HG02885 (cell line): ENCODE data around the gene ADAMTS6.
A peak's percentile ranks its signal among the peaks of the same experiment; 100 is the strongest.
"Not testable (repeated sequence)": the region's sequence is repeated elsewhere in the genome, so short reads cannot be mapped to it uniquely, and the experiment has no call there.

ENCODE experiments used
- ATAC-seq: cut with Tn5 transposase; IDR thresholded peaks from one replicate; pipeline ENCODE4 v1.9.1; 2021; ENCODE audit warnings: mild to moderate bottlenecking; ENCODE audit not compliant: unreplicated experiment, poor library complexity

The ADAMTS6 gene

DNA sequence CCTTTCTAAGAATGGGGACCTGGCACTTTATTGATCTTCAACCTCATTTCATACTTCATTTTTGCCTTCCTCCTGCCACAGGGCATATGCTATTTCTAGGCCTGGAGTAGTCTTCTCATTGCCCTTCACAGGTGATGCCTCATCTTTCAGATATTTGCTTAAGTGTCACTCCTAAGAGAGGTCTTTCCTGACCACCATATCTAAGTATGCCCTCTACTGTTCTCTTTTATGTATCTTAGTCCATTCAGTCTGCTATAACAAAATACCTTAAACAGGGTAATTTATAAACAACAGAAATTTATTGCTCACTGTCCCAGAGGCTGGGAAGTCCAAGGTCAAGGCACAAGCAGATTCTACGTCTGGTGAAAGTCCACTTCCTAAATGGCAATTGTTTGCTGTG, 99.1 kb downstream of the ADAMTS6 start:
- no peak for ATAC-seq

DNA sequence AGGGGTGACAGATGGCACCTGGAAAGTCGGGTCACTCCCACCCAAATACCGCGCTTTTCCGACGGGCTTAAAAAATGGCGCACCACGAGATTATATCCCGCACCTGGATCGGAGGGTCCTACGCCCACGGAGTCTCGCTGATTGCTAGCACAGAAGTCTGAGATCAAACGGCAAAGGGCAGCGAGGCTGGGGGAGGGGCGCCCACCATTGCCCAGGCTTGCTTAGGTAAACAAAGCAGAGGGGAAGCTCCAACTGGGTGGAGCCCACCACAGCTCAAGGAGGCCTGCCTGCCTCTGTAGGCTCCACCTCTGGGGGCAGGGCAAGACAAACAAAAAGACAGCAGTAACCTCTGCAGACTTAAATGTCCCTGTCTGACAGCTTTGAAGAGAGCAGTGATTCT, 111.2 kb downstream of the ADAMTS6 start:
- ATAC-seq: not testable (repeated sequence)

DNA sequence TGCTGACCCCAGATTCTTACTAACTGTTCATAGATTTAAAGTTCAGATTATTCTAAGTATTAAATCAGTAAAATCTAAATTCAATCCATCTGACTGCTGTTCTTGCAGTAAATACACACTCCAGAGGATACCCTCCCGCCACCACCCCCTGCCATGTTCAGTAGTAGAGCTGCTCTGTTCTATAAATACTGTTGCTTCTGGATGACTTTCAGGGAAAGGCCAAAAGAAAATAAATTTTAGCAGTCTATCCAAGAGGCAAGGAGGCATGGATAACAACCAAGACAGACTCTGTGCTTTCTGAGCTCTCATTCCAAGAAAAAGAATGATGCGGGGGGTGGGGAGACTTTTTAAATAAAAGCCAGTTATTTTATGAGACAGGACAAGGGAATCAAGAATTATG, 115.1 kb downstream of the ADAMTS6 start:
- no peak for ATAC-seq

DNA sequence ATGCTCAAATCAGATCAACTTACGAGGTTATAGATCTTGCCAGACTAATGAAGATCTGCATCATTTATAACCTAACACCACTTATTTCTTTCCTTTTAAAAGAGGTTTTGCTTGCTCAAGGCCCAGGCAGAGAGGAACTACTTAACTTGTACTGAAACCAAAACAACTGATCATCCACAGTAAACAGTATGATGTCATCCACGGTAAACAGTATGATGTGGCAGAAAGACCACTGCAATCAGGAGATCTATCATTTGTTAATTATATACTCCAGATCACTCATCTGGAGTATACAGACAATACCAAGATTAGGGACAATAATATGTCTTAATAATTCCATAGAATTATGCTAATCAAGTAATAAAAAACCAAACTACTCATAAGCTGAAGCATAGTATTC, 116.8 kb downstream of the ADAMTS6 start:
- ATAC-seq: peak; percentile 45

DNA sequence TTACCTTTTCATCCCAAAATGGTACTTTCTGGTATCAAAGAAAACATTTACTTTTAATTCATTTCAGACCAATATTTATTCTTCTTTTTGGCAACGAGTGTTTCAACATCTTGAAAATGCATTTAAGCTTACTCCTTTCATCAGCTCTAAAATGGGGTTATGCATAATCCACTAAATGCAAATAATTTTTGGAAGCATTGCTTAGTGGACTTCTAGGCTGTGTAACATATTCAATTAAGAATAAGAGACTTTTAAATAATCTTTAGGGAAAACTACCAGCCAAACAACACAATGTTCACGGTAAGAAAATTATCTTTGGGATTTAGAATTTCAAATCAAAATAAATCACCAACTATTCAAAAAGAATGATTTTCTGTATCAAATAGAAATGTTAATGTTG, 118.2 kb downstream of the ADAMTS6 start:
- no peak for ATAC-seq

DNA sequence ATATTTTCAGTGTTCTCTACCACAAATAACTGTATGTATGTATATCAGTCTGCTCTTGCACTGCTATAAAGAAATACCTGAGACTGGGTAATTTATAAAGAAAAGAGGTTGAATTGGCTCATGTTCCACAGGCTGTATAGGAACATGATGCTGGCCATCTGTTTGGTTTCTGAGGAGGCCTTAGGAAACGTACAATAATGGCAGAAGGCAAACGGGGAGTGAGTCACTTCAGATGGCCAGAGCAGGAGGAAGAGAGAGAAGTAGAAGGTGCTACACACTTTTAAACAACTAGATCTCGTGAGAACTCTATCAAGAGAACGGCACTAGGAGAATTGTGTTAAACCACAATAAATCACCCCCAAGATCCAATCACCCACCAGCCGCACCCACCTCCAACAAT, 121.7 kb downstream of the ADAMTS6 start:
- no peak for ATAC-seq

DNA sequence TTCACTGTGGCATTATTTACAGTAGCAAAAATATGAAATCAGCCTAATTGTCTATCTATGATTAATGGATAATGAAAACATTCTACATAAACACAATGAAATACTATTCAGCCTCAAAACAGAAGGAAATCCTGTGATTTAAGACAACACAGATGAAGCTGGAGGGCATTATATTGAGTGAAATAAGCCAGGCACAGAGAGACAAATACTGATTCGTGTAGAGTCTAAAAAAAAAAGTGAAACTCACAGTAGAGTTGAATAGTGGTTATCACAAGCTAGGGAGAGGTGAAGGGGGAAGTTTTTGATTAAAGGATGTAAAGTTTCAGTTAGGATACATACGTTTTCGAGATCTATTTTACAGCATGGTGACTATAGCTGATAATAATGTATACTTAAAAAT, 122.2 kb downstream of the ADAMTS6 start:
- no peak for ATAC-seq

DNA sequence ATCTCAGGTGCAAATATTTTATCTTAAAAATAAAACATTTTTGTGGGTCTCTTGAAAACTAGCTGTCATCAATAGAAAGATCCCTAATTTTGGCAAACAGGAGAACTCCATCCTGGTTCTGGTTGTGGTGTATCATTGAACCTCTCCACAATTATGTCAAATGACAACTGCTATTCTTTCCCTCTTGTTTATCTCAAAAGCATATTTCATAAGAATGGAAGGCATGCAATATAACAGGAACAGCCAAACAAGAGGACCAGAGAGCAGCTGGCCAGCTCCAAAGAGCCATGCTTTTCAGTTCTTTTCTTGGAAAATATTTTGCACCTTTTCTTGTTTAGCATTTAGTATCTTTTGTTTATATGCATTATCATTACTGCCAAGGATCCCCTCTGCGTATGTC, 125.4 kb downstream of the ADAMTS6 start:
- no peak for ATAC-seq

DNA sequence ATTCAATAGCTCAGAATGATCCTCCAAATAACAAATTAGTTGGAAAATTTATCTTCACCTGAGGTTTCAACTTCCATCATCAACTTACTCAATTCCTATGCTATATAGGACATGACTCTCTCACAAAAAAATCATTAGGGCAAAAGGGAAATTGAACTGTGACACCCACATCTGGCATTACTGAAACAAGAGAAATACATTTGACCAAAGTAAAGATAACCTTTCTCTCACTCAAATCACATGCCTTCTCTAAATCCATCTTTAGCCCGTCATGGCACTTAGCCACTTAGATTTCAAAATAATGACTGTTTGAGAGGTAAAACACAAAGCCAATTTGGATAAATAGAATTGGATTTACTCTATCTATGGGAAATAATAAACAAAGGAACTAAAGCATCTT, 126.4 kb downstream of the ADAMTS6 start:
- no peak for ATAC-seq

DNA sequence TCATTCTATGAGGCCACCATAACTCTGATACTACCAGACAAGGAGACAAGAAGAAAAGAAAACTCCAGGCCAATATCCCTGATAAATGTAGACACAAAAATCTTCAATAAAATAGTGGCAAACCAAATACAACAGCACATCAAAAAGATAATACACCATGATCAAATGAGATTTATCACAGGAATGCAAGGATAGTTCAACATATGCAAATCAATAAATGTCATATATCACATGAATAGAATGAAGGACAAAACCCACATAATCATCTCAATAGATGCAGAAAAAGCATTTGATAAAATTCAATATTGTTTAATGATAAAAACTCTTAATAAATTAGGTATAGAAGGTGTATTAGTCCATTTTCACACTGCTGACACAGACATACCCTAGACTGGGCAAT, 139.9 kb downstream of the ADAMTS6 start:
- ATAC-seq: no peak

DNA sequence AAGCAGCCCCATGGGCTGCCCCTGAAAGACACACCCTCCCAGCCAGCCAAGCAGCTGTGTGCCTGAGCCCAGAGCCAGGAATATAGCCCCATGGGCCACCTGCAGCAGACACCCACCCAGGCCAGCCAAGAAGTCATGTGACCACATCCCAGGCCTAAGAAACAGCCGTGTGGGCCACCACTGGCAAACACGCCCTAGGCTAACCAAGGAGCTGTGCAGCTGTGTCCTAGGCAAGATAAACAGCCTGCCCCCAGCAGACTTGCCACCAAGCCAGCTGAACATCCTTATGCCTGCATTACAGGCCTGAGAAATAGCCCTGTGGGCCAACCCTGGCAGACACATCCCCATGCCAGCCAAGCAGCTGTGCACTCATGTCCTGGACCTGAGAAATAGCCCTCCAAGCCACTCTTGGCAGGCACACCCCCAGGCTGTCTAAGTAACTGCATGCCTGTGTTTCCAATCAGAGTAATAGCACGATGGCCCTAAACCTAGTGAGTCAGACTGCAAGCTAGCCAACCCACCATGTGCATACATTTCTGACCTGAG, 143.0 kb downstream of the ADAMTS6 start:
- no peak for ATAC-seq

DNA sequence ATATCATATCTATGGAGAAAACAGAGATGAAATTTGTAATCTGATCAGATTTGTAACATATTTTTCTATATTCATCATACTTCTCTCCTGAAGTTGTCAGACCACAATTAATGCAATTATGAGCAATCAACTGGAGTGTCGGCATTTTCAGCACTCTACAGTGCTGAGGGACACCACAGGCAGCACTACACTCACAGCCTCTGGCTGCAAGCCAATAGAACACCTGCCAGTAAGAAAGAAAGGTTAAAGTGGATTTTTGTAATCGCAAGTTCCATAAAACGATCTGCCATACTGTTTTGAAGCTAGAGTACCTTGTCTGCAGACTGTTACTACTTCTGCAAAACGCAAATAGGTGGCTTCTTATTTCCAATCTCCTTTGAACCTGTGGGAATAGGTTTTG, 147.6 kb downstream of the ADAMTS6 start:
- ATAC-seq: no peak

DNA sequence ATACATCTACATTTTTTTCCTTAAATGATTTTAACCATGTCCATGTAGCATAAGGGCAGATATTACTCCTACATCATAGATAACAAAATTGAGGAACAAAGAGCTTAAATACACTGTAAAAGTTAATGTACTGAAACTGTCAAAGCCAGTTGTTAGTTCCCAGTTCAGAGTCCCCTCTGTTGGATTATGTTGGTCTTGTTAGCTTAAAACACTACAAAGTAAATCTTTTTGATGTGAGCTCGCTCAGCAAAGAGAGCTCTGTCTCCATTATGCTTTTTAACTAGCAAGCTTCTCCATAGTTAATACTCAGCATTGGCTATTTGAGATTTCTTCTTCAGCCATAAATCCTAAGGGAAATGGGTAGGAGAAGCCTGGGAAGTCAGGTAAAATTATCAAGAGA, 149.1 kb downstream of the ADAMTS6 start:
- ATAC-seq: no peak

DNA sequence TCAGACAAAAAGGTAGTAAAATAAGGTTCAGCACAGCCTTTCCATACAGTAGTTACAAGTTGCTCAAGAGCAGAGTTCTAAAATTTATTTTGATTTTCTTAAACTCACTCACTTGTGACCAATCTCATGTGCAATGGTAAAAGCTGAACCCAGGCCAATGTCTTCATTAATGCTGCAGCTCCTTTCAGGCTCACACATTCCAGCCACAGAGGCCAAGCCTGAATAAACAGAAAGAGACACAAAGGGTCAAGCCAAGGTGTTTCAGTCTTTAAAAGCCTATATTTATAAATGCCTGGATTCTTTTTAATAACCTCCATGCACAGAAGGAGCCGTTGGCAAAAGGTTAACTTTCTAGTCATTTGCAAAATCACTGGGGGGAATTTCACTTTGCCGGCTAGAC, 152.5 kb downstream of the ADAMTS6 start:
- no peak for ATAC-seq

DNA sequence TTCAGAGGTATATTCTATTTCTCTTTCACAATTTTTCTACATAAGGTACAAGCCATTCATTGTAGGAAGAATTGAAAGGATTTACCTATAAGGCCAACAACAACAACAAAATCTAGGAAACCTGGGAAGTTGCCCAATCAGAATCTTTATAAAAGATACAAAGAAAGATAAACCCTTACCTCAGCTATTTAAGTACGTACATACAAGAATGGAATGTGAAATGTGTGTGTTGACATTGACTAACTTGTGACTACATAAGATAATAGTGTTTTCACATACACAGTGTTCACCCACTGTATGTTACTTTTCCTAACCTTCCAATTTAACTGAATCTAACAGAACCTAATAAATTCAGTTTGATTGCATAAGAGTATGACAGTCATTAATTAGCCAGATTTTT, 154.1 kb downstream of the ADAMTS6 start:
- ATAC-seq: no peak

DNA sequence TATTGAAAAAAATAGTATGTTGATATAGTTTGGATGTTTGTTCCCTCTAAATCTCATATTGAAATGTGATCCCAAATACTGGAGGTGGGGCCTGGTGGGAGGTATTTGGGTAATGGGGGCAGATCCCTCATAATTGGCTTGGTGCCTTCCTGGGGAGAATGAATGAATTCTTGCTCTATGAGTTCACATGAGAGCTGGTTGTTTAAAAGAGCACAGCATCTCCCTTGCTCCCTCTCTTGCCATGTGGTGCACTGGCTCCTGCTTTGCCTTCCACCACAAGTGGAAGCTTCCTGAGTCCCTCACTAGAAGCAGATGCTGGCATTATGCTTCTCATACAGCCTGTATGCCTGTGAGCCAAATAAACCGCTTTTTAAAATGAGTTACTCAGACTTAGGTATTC, 154.8 kb downstream of the ADAMTS6 start:
- ATAC-seq: no peak

DNA sequence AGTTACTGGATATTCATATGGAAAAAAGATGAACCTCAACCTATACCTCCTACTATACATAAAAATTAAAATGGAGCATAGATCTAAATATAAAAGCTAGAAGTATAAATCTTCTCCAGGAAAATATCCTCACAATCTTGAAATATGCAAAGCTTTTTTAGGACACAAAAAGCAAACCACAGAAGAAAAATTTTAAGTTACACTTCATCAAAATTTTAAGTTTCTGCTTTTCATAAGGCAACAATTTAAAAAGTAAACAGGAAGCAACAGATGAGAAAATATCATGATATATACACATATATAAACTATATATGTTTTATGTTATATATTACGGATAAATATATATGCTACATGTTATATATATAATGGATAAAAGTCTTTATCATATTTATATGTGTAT, 157.5 kb downstream of the ADAMTS6 start:
- no peak for ATAC-seq

DNA sequence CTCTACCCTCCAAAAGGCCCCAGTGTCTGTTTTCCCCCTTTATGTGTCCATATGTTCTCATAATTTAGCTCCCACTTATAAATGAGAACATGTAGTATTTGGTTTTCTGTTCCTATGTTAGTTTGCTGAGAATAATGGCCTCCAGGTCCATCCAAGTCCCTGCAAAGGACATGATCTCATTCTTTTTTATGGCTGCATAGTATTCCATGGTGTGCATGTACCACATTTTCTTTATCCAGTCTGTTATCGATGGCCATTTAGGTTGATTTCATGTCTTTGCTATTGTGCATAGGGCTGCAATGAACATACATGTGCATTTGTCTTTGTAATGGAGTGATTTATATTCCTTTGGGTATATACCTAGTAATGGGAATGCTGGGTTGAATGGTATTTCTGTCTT, 161.0 kb downstream of the ADAMTS6 start:
- ATAC-seq: not testable (repeated sequence)

DNA sequence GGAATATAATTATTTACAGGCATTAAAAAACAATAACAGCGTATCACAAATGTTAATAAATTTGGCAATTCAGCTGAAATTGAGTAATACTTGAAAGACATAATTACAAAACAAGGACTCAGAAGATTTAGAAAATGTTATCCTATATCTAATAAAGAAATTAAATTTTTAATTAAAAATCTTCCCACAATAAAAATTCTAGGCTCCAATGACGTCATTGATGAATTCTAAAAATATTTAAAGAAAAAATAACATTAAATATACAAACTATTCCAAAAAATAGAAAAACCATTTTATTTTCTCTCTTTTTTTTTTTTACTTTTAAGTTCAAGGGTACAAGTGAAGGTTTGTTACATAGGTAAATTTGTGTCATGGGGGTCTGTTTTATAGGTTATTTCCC, 161.5 kb downstream of the ADAMTS6 start:
- no peak for ATAC-seq

DNA sequence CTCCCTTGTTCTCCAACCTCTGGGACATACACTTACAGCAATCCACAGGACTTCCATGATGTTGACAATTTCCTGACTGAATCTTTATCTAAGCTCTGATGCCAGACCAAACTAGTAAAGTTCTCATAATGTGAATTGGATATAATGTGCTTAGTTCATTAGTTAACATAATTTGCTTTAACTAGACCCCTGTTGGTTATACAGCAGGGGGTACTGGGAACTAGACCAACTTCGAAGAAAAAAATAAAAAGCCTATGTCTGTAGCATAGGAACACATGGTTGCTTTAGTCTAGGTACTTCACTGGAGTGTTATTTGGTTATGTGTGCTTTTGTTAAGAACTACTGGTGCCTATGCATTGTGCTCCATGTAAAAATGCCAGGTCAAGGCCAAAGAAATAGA, 173.8 kb downstream of the ADAMTS6 start:
- ATAC-seq: no peak

DNA sequence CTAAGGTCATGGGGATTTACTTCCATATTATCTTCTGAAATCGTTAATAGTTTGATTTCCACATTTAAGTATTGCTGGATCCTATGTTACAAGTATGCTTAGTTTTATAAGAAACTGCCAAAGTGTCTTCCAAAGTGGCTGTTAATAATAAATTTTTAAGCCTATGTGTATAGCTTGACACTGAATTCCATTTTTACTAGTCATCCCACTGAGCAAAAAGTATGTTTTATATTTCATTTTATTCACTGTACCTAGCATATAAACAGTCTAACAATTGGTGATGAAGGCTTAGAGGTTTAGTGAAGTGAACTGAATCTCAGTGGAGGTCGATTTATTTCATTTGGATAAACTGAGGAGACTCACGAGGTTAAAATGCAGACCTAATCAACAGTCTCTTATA, 174.6 kb downstream of the ADAMTS6 start:
- no peak for ATAC-seq

DNA sequence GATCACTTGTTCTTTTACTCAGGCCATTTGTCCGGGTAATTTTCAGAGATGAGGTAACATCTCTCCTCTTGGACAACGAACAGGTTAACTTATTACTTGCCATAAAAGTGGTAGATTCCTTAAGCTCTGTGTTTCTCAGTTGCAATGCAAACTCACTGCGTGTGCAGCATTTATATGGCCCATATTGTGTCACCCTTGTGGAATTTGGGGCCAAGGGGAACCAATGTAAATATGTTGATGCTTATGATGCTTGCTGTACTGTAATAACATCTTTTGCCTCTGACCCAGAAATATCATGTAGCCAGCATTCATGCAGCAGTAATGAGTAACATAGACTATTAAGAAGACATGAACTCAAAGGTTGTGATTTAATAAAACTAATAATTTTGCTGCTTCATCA, 175.8 kb downstream of the ADAMTS6 start:
- ATAC-seq: no peak

DNA sequence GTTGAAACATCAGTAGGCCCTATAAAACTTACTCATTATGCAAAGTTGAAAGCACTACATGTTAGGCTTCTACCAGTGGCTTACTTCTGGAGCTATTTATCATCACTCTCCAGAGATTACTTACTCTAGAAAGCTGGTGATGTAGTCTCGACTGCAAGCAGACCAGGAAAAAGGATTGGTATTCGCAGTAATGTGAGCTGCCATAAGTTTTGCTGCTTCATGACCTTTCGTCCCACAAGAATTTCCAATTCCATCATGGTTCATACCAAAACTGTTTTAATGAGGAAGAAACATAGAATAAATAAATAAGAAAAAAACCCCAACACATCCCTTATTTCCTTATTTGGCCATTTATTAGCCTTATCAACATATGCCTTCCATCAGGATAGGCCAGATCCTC, 181.9 kb downstream of the ADAMTS6 start:
- ATAC-seq: no peak
